SK-N-SH (cell line): ENCODE measurements around the gene ANKRD34A. TPM values are rescaled to one million over a fixed set of nuclear protein-coding genes. Genes with fewer than 3 reads are reported as not detected.

ENCODE experiments used
- CTCF ChIA-PET: fragments of 300-600, 350-600 bp; formaldehyde crosslinking; extraction: SDS; loops from one replicate; lab custom pipeline; 2021; lab: Yijun Ruan, JAX
- POLR2A ChIA-PET: fragments of 350-600 bp; sonication (Branson Sonifier 250); formaldehyde crosslinking; extraction: SDS; loops from one replicate; lab custom pipeline; 2020; ENCODE audit warnings: antibody characterized with exemption, inconsistent platforms; lab: Yijun Ruan, JAX
- DNase-seq: peaks from one replicate; pipeline ENCODE4 v3.0.0; 2012
- H2AFZ ChIP-seq: fragments of 200-600 bp; sonication (generic); 2 replicates; pipeline ENCODE4 v1.8.1; 2016; ENCODE audit warnings: antibody characterized with exemption, mild to moderate bottlenecking, low read depth
- H3F3A ChIP-seq: fragments of 200-600 bp; sonication (generic); replicated peaks from 2 replicates; pipeline ENCODE3; 2016; ENCODE audit warnings: antibody characterized with exemption, mild to moderate bottlenecking; ENCODE audit not compliant: insufficient read depth
- H3K27ac ChIP-seq, 2 experiments: fragments of 200-500 bp in 1 of 2; fragments of 200-600 bp in 1 of 2; sonication (Bioruptor generic) in 1 of 2; sonication (generic), shearing (Covaris generic) in 1 of 2; 2 replicates each; pipeline versions ENCODE4 v1.5.1 to v1.6.1; 2014 to 2016; ENCODE audit warnings: low read depth in 2 of 2, inconsistent platforms in 1 of 2, low read length in 1 of 2, mild to moderate bottlenecking in 1 of 2, mixed read lengths in 1 of 2
- H3K27me3 ChIP-seq: fragments of 200-600 bp; sonication (generic), shearing (Covaris generic); 2 replicates; pipeline ENCODE4 v1.6.1; 2016; ENCODE audit warnings: mixed run types; ENCODE audit not compliant: insufficient read depth
- H3K36me3 ChIP-seq, 2 experiments: fragments of 200-500 bp in 1 of 2; fragments of 200-600 bp in 1 of 2; sonication (Bioruptor generic) in 1 of 2; sonication (generic) in 1 of 2; replicated peaks in 1 of 2; 2 replicates each; pipeline versions ENCODE3 to v1.5.1; 2014 to 2016; ENCODE audit warnings: low read length in 1 of 2, mild to moderate bottlenecking in 1 of 2; ENCODE audit not compliant: insufficient read depth in 2 of 2, control insufficient read depth in 1 of 2
- H3K4me1 ChIP-seq, 2 experiments: fragments of 200-500 bp in 1 of 2; fragments of 200-600 bp in 1 of 2; sonication (Bioruptor generic) in 1 of 2; sonication (generic), shearing (Covaris generic) in 1 of 2; 2 replicates each; pipeline versions ENCODE4 v1.5.1 to v1.6.1; 2014 to 2016; ENCODE audit warnings: low read depth in 1 of 2, low read length in 1 of 2, mixed run types in 1 of 2; ENCODE audit not compliant: insufficient read depth in 2 of 2, control insufficient read depth in 1 of 2
- H3K4me2 ChIP-seq: fragments of 200-600 bp; sonication (generic), shearing (Covaris generic); 2 replicates; pipeline ENCODE4 v1.6.1; 2017; ENCODE audit warnings: mixed run types
- H3K4me3 ChIP-seq, 2 experiments: fragments of 200-500 bp in 1 of 2; fragments of 200-600 bp in 1 of 2; sonication (Bioruptor generic) in 1 of 2; sonication (generic), shearing (Covaris generic) in 1 of 2; 2 replicates each; pipeline versions ENCODE4 v1.5.1 to v1.8.1; 2014 to 2016; ENCODE audit warnings: low read depth in 2 of 2, inconsistent platforms in 1 of 2, low read length in 1 of 2, mild to moderate bottlenecking in 1 of 2, mixed read lengths in 1 of 2, moderate library complexity in 1 of 2
- H3K79me2 ChIP-seq: fragments of 200-600 bp; sonication (generic); 2 replicates; pipeline ENCODE4 v1.8.1; 2017; ENCODE audit warnings: mild to moderate bottlenecking; ENCODE audit not compliant: insufficient read depth
- H3K9ac ChIP-seq: fragments of 200-600 bp; sonication (generic); 2 replicates; pipeline ENCODE4 v1.6.1; 2017; ENCODE audit warnings: mixed run types
- H3K9me2 ChIP-seq: fragments of 200-600 bp; sonication (generic); 2 replicates; pipeline ENCODE4 v1.6.1; 2017; ENCODE audit warnings: mixed run types
- H3K9me3 ChIP-seq: fragments of 200-600 bp; sonication (generic); 2 replicates; pipeline ENCODE4 v1.6.1; 2017; ENCODE audit warnings: mixed run types, mild to moderate bottlenecking, moderate library complexity
- H4K20me1 ChIP-seq: fragments of 200-600 bp; sonication (generic); 2 replicates; pipeline ENCODE4 v1.6.1; 2017; ENCODE audit warnings: mild to moderate bottlenecking, mixed run types; ENCODE audit not compliant: insufficient read depth
- CTCF ChIP-seq: fragments of 200-600 bp; sonication (generic); IDR thresholded peaks from 2 replicates; pipeline ENCODE4 v1.6.1; 2017; ENCODE audit warnings: antibody characterized with exemption, mild to moderate bottlenecking, moderate library complexity
- ELF1 ChIP-seq: IDR thresholded peaks from 2 replicates; pipeline ENCODE4 v1.4.0; 2012
- EP300 ChIP-seq, 2 experiments: IDR thresholded peaks; 2 replicates each; pipeline versions ENCODE4 v1.4.0 to v1.6.1; 2012; ENCODE audit warnings: borderline replicate concordance in 1 of 2, low read depth in 1 of 2, low read length in 1 of 2
- MAX ChIP-seq: IDR thresholded peaks from 2 replicates; pipeline ENCODE4 v1.4.0; 2012; ENCODE audit warnings: low read depth
- NRF1 ChIP-seq: IDR thresholded peaks from 2 replicates; pipeline ENCODE4 v1.6.1; 2012; ENCODE audit warnings: low read depth, mild to moderate bottlenecking, low read length
- PBX3 ChIP-seq: IDR thresholded peaks from 2 replicates; pipeline ENCODE4; 2012
- SIN3A ChIP-seq: IDR thresholded peaks from 2 replicates; pipeline ENCODE4 v1.6.1; 2012; ENCODE audit warnings: low read depth, mild to moderate bottlenecking, low read length, moderate library complexity, borderline replicate concordance
- USF1 ChIP-seq: IDR thresholded peaks from 2 replicates; pipeline ENCODE4 v1.4.0; 2012; ENCODE audit warnings: low read depth, borderline replicate concordance
- WGBS: methylation state at CpG from one replicate; pipeline ENCODE4 v1.1.6; 2017; ENCODE audit warnings: low lambda C conversion rate; 5-methylcytosine and 5-hydroxymethylcytosine counted together
- polyA plus RNA-seq, 3 experiments: library from polyadenylated mRNA; depleted of rRNA; stranded (reverse); fragments of >200 nt; gene quantifications; 2 replicates each; pipeline ENCODE4 v1.2.3, GENCODE V29; 2012

The ANKRD34A gene
- polyA plus RNA-seq, 1 of the 3 experiments (the other 2 are of a cell fraction) = 2.6 TPM

GRCh38 chr1:145997718-145998023, 33.3 kb upstream of the ANKRD34A start:
- Histone ChIP-seq H3K27me3 (no peaks in the 10 kb centered on the region), H3K27ac (peak overlapping the region in 1 of 2 experiments; percentile 98; a peak in 1 of 4 replicates), H3K79me2 (peaks cover 36% of the 10 kb centered on the region), H3K4me1 (peaks cover 14 to 38% of the 10 kb centered on the region in 2 experiments; a peak in 3 of 4 replicates), H3K36me3 (peaks cover 23 to 27% of the 10 kb centered on the region in 2 experiments), H2AFZ (no peak overlapping the region), H3K9ac (no peak overlapping the region), H3K9me3 (no peaks in the 10 kb centered on the region), H3K4me2 (peak overlapping the region; percentile 68; the same call in 1 of the 2 replicates), H3K4me3 (no peak overlapping the region), H4K20me1 (peaks cover 35% of the 10 kb centered on the region), H3F3A (peaks cover 11% of the 10 kb centered on the region), H3K9me2 (no peaks in the 10 kb centered on the region)
- 79% methylated on average over 3 of the region's 3 CpGs for WGBS
- no peak for TF ChIP-seq MAX
- DNase-seq = no peak
- POLR2A ChIA-PET = interaction anchor here (1.9 kb wide), 1 partner anchor 18 kb away, joined by 7 read pairs; no protein-coding TSS in a partner anchor
- CTCF ChIA-PET = interaction anchor here (0.6 to 4.2 kb wide), 6 partner anchors 9 to 150 kb away, joined by 3 to 40 read pairs (median 6); no protein-coding TSS in a partner anchor

- Histone ChIP-seq H3K4me1 (peaks cover 14 to 43% of the 10 kb centered on the region in 2 experiments; a peak in 3 of 4 replicates), H3K9ac (peak overlapping the region; percentile 90), H3K9me2 (no peaks in the 10 kb centered on the region), H3F3A (peaks cover 14% of the 10 kb centered on the region), H3K27me3 (no peaks in the 10 kb centered on the region), H3K36me3 (peaks cover 26 to 32% of the 10 kb centered on the region in 2 experiments), H3K79me2 (peaks cover 36% of the 10 kb centered on the region), H2AFZ (peak overlapping the region; percentile 83), H3K9me3 (no peaks in the 10 kb centered on the region), H3K4me2 (peak overlapping the region; percentile 68), H4K20me1 (peaks cover 38% of the 10 kb centered on the region), H3K27ac (peak overlapping the region; percentile 44 to 98; a peak in 3 of 4 replicates), H3K4me3 (peak overlapping the region; percentile 64 to 90)
- POLR2A ChIA-PET = interaction anchor here (1.9 kb wide), 1 partner anchor 18 kb away, joined by 7 read pairs; no protein-coding TSS in a partner anchor
- 45% methylated on average over 12 of the region's 12 CpGs for WGBS
- CTCF ChIA-PET = interaction anchor here (1.6 to 4.2 kb wide), 4 partner anchors 9 to 105 kb away, joined by 5 to 40 read pairs (median 22); no protein-coding TSS in a partner anchor
- peak; percentile 42 for DNase-seq
- TF ChIP-seq ELF1 (no peak), PBX3 (no peak), NRF1 (no peak), CTCF (no peak), EP300 (IDR thresholded peaks at IDR 0.05; ENCODE audit: borderline replicate concordance in 1 of 2, low read depth in 1 of 2, low read length in 1 of 2) (no peak), USF1 (no peak), SIN3A (no peak)
These were observed 32.8 kb upstream of the ANKRD34A start for GRCh38 chr1:145997016-145997717.
